GM19397 (cell line): ENCODE data around the gene LIG1.

Experiments used
- ATAC-seq: cut with Tn5 transposase; IDR thresholded peaks from one replicate; pipeline ENCODE4 v1.9.1; 2021; ENCODE audit warnings: mild to moderate bottlenecking, moderate library complexity; ENCODE audit not compliant: unreplicated experiment

Gene LIG1

GRCh38 chr19:48182434-48182833, 12.3 kb upstream of the LIG1 start:
- no peak for ATAC-seq

- ATAC-seq, result no peak
Measured at GRCh38 chr19:48181505-48181904, 11.4 kb upstream of the LIG1 start.

- ATAC-seq, result no peak
Measured at GRCh38 chr19:48176226-48176625, 6.1 kb upstream of the LIG1 start.

- ATAC-seq, result no peak
Measured at GRCh38 chr19:48175578-48175977, 5.4 kb upstream of the LIG1 start.

- no peak for ATAC-seq
Measured at GRCh38 chr19:48174445-48175030, 4.4 kb upstream of the LIG1 start.

- no peak for ATAC-seq
Measured at GRCh38 chr19:48171710-48172109, 1.6 kb upstream of the LIG1 start.

- no peak for ATAC-seq
Measured at GRCh38 chr19:48170817-48171347, 738 bp upstream of the LIG1 start.

GRCh38 chr19:48169578-48169938, 586 bp downstream of the LIG1 start:
- peak; percentile 8 for ATAC-seq

- ATAC-seq, result no peak
Measured at GRCh38 chr19:48168689-48169088, 1.5 kb downstream of the LIG1 start.

GRCh38 chr19:48158210-48158790, 11.8 kb downstream of the LIG1 start:
- ATAC-seq, result no peak

GRCh38 chr19:48154003-48154402, 16.1 kb downstream of the LIG1 start:
- no peak for ATAC-seq

- ATAC-seq, result no peak
Measured at GRCh38 chr19:48152551-48152950, 17.6 kb downstream of the LIG1 start.

- ATAC-seq, result no peak
Measured at GRCh38 chr19:48149430-48149829, 20.7 kb downstream of the LIG1 start.

GRCh38 chr19:48148576-48148975, 21.6 kb downstream of the LIG1 start:
- ATAC-seq, result no peak

GRCh38 chr19:48147597-48148175, 22.5 kb downstream of the LIG1 start:
- ATAC-seq, result no peak

GRCh38 chr19:48139053-48139452, 31.1 kb downstream of the LIG1 start:
- no peak for ATAC-seq

- no peak for ATAC-seq
Measured at GRCh38 chr19:48137411-48137810, 32.7 kb downstream of the LIG1 start.

- no peak for ATAC-seq
Measured at GRCh38 chr19:48136547-48136946, 33.6 kb downstream of the LIG1 start.

- no peak for ATAC-seq
Measured at GRCh38 chr19:48135411-48135810, 34.7 kb downstream of the LIG1 start.

GRCh38 chr19:48133094-48133493, 37.0 kb downstream of the LIG1 start:
- ATAC-seq, result no peak

- ATAC-seq, result no peak
Measured at GRCh38 chr19:48127561-48127960, 42.6 kb downstream of the LIG1 start.

GRCh38 chr19:48123907-48124651, 46.1 kb downstream of the LIG1 start:
- no peak for ATAC-seq
